ENCODE results near the gene DSTYK.
"Not testable (repeated sequence)": the region's sequence is repeated elsewhere in the genome, so short reads cannot be mapped to it uniquely, and the experiment has no call there.

Gene DSTYK

GRCh38 chr1:205186191-205186590 lies 25.3 kb downstream of the DSTYK start:
- Mint-ChIP-seq H3K9me3 (no peaks in the 10 kb centered on the region), H3K27me3 (ENCODE audit: low read depth) (no peaks in the 10 kb centered on the region), H3K27ac (no peak overlapping the region), H3K36me3 (ENCODE audit: low read depth) (peaks cover 22% of the 10 kb centered on the region), H3K4me3 (no peak overlapping the region), H3K4me1 (peaks cover 29% of the 10 kb centered on the region)
- no peak for TF ChIP-seq CTCF (IDR thresholded peaks at IDR 0.05; ENCODE audit: unreplicated experiment in 3 of 3)

- TF ChIP-seq CTCF (IDR thresholded peaks at IDR 0.05; ENCODE audit: unreplicated experiment in 3 of 3) = no peak
- no peak overlapping the region for H3K4me3 Mint-ChIP-seq
- no peaks in the 10 kb centered on the region for H3K27me3 Mint-ChIP-seq (ENCODE audit: low read depth)
- H3K9me3 Mint-ChIP-seq = no peaks in the 10 kb centered on the region
- H3K36me3 Mint-ChIP-seq (ENCODE audit: low read depth) = peaks cover 33% of the 10 kb centered on the region
- peak overlapping the region in 2 of 3 experiments; percentile 21 to 57 for H3K27ac Mint-ChIP-seq
- peaks cover 30% of the 10 kb centered on the region for H3K4me1 Mint-ChIP-seq
Observed at GRCh38 chr1:205183676-205184335, 27.7 kb downstream of the DSTYK start.

DNA sequence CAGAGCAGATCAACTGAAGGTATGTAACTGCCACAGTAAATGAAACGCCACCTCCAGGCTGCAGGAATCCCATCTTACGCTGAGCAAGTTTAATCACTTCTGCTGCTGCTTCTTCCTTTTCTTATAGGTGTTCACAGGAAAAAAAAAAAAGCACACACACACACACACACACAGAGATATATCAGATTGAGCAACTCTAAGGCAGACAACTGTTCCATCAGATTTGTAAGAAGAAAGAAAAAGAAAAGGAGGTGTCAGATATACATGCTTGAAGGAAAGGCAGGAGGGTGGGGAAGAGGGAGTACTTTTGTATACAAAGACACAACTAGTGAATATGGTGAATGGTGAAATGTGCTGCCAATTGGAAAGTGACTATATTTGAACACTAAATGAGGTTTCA lies 28.6 kb downstream of the DSTYK start:
- peak overlapping the region in 1 of 3 experiments; percentile 5 for H3K27ac Mint-ChIP-seq
- peaks cover 27% of the 10 kb centered on the region for H3K4me1 Mint-ChIP-seq
- H3K4me3 Mint-ChIP-seq = no peak overlapping the region
- TF ChIP-seq CTCF (IDR thresholded peaks at IDR 0.05; ENCODE audit: unreplicated experiment in 3 of 3) = no peak
- H3K36me3 Mint-ChIP-seq (ENCODE audit: low read depth) = peaks cover 33% of the 10 kb centered on the region
- no peaks in the 10 kb centered on the region for H3K9me3 Mint-ChIP-seq
- H3K27me3 Mint-ChIP-seq (ENCODE audit: low read depth) = no peaks in the 10 kb centered on the region

GRCh38 chr1:205180331-205180730 lies 31.2 kb downstream of the DSTYK start:
- H3K27ac Mint-ChIP-seq = peak overlapping the region; percentile 8 to 74 (median 21)
- peaks cover 28% of the 10 kb centered on the region for H3K4me1 Mint-ChIP-seq
- not testable (repeated sequence) for H3K27me3 Mint-ChIP-seq (ENCODE audit: low read depth); H3K4me3 Mint-ChIP-seq; H3K9me3 Mint-ChIP-seq
- H3K36me3 Mint-ChIP-seq (ENCODE audit: low read depth) = peaks cover 31% of the 10 kb centered on the region

DNA sequence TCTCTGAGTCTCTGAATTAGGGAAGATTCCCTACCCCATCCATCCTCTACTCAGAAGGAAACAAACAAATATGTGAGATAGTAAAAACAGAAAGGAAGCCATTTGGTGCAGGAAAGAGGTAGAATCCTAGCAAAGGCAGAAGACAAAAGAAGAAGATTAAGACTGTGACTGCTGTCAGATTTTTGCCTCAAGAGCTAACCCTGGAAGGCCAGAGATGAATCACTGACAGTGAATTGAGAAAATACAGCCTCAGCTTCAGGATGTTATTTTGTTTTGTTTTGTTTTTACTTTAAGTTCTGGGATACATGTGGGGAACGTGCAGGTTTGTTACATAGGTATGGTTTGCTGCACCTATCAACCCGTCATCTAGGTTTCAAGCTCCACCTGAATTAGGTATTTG lies 31.7 kb downstream of the DSTYK start:
- no peaks in the 10 kb centered on the region for H3K9me3 Mint-ChIP-seq
- peak overlapping the region; percentile 8 to 74 (median 21) for H3K27ac Mint-ChIP-seq
- H3K27me3 Mint-ChIP-seq (ENCODE audit: low read depth) = no peaks in the 10 kb centered on the region
- H3K4me1 Mint-ChIP-seq = peaks cover 30% of the 10 kb centered on the region
- TF ChIP-seq CTCF (IDR thresholded peaks at IDR 0.05; ENCODE audit: unreplicated experiment in 3 of 3) = no peak
- peaks cover 30% of the 10 kb centered on the region for H3K36me3 Mint-ChIP-seq (ENCODE audit: low read depth)
- no peak overlapping the region for H3K4me3 Mint-ChIP-seq

DNA sequence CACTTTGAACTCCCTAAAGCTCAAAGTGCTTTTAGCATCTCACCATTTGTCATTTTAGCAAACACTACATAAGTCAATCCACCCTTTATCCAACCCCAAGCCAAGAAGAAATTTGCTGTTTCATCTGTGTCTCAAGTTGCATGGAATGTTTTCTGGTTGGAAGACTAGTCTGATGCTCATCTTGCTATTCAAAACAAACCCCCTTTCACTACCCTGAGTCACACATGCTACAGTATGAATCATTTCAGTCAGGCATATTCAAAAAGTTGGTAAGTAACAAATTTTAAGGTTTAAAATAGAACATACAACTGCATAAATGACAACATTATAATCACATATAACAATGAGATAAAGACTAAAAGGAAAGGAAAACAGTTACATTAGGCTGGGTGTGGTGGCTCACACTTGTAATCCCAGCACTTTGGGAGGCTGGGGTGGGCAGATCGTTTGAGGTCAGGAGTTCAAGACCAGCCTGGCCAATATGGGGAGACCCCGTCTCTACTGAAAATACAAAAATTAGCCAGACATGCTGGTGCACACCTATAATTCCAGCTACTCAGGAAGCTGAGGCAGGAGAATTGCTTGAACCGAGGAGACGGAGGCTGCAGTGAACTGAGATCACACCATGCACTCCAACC lies 38.7 kb downstream of the DSTYK start:
- Mint-ChIP-seq H3K4me1 (peaks cover 15% of the 10 kb centered on the region), H3K27ac (peak overlapping the region in 1 of 3 experiments; percentile 4), H3K4me3 (no peak overlapping the region), H3K36me3 (ENCODE audit: low read depth) (peaks cover 34% of the 10 kb centered on the region), H3K9me3 (no peaks in the 10 kb centered on the region), H3K27me3 (ENCODE audit: low read depth) (no peaks in the 10 kb centered on the region)
- TF ChIP-seq CTCF (IDR thresholded peaks at IDR 0.05; ENCODE audit: unreplicated experiment in 3 of 3) = no peak

All from nephron (organoid).